HCT116 (cell line): ENCODE measurements around the gene SDC3. TPM values are rescaled to one million over a fixed set of nuclear protein-coding genes. Genes with fewer than 3 reads are reported as not detected.

Source experiments
- ATAC-seq: fragments of 200-7000 bp; cut with Tn5 transposase; 2 replicates; pipeline ENCODE4 v1.9.1; 2020; ENCODE audit warnings: mild to moderate bottlenecking, moderate library complexity
- BruUV-seq: library from RNA; stranded (reverse); fragments of 400-500 nt; replicated peaks from 2 replicates; lab custom pipeline; 2021; lab: Mats Ljungman, UMichigan
- CTCF ChIA-PET: fragments of 300-600 bp; sonication (Branson Sonifier 250); formaldehyde crosslinking; loops from one replicate; lab custom pipeline; 2021; ENCODE audit warnings: antibody characterized with exemption; lab: Charles Lee
- POLR2A ChIA-PET: fragments of 300-600, 350-600 bp; sonication (Branson Sonifier 250); formaldehyde crosslinking; loops from one replicate; lab custom pipeline; 2021; ENCODE audit warnings: antibody characterized with exemption; lab: Charles Lee
- RAD21 ChIA-PET, 2 experiments: fragments of 300-600 bp; sonication (Branson Sonifier 250); formaldehyde crosslinking; loops; one replicate each; lab custom pipeline; 2023; ENCODE audit warnings: low total read pairs in 2 of 2; ENCODE audit not compliant: uncharacterized antibody in 2 of 2, unreplicated experiment in 2 of 2, low non-redundant PET in 1 of 2; lab: Charles Lee
- DNase-seq: peaks from one replicate; pipeline ENCODE4 v3.0.0-alpha.2; 2010; ENCODE audit warnings: low read depth, low spot score
- H2AFZ ChIP-seq: fragments of 200-600 bp; shearing (Covaris generic), sonication (generic); 2 replicates; pipeline ENCODE4 v1.6.1; 2017; ENCODE audit warnings: low read depth, mixed run types, mixed read lengths, antibody characterized with exemption, low read length; ENCODE audit not compliant: poor library complexity, severe bottlenecking
- H3K27ac ChIP-seq: 2 replicates; pipeline ENCODE4 v1.5.1; 2012; ENCODE audit warnings: low read depth, low read length
- H3K27me3 ChIP-seq: fragments of 200-600 bp; sonication (generic); 2 replicates; pipeline ENCODE4 v1.6.1; 2016; ENCODE audit warnings: mixed run types, low read length, mixed read lengths; ENCODE audit not compliant: insufficient read depth
- H3K36me3 ChIP-seq, 2 experiments: fragments of 200-500 bp in 1 of 2; fragments of 200-600 bp in 1 of 2; sonication (Bioruptor generic) in 1 of 2; sonication (generic) in 1 of 2; 2 replicates each; pipeline versions ENCODE4 v1.5.1 to v1.6.1; 2014 to 2016; ENCODE audit warnings: low read length in 2 of 2, inconsistent platforms in 1 of 2, mixed read lengths in 1 of 2, mixed run types in 1 of 2; ENCODE audit not compliant: insufficient read depth in 2 of 2, control insufficient read depth in 1 of 2
- H3K4me1 ChIP-seq, 2 experiments: fragments of 200-600 bp in 1 of 2; sonication (generic) in 1 of 2; 2 replicates each; pipeline versions ENCODE4 v1.5.1 to v1.6.1; 2012 to 2017; ENCODE audit warnings: low read length in 2 of 2, inconsistent platforms in 1 of 2, mild to moderate bottlenecking in 1 of 2, mixed read lengths in 1 of 2, mixed run types in 1 of 2, moderate library complexity in 1 of 2; ENCODE audit not compliant: insufficient read depth in 2 of 2, control insufficient read depth in 1 of 2
- H3K4me2 ChIP-seq: fragments of 200-600 bp; sonication (generic); 2 replicates; pipeline ENCODE4 v1.6.1; 2017; ENCODE audit warnings: mixed run types, low read length, mixed read lengths
- H3K4me3 ChIP-seq, 2 experiments: fragments of 200-600 bp in 1 of 2; sonication (generic) in 1 of 2; replicated peaks in 1 of 2; 2 replicates each; pipeline ENCODE4 v1.5.1; 2011 to 2016; ENCODE audit warnings: low read length in 2 of 2, control low read depth in 1 of 2, low read depth in 1 of 2, mild to moderate bottlenecking in 1 of 2, mixed read lengths in 1 of 2, mixed run types in 1 of 2
- H3K79me2 ChIP-seq: fragments of 200-600 bp; sonication (generic); 2 replicates; pipeline ENCODE4 v1.6.1; 2017; ENCODE audit warnings: mild to moderate bottlenecking, mixed run types, low read length, moderate library complexity, mixed read lengths; ENCODE audit not compliant: insufficient read depth
- H3K9ac ChIP-seq: fragments of 200-600 bp; sonication (generic); 2 replicates; pipeline ENCODE4 v1.6.1; 2016; ENCODE audit warnings: low read length, mixed read lengths
- H3K9me2 ChIP-seq: fragments of 200-600 bp; sonication (generic), shearing (Covaris generic); 2 replicates; pipeline ENCODE4 v1.6.1; 2017; ENCODE audit warnings: mixed run types, mild to moderate bottlenecking, moderate library complexity; ENCODE audit not compliant: insufficient read depth
- H3K9me3 ChIP-seq, 2 experiments: fragments of 200-500 bp in 1 of 2; fragments of 200-600 bp in 1 of 2; sonication (Bioruptor generic) in 1 of 2; sonication (generic) in 1 of 2; 2 replicates each; pipeline ENCODE4 v1.6.1; 2014 to 2017; ENCODE audit warnings: low read length in 2 of 2, mixed read lengths in 2 of 2, inconsistent platforms in 1 of 2, low read depth in 1 of 2, mild to moderate bottlenecking in 1 of 2, mixed run types in 1 of 2, moderate library complexity in 1 of 2; ENCODE audit not compliant: control insufficient read depth in 1 of 2, insufficient read depth in 1 of 2
- H4K20me1 ChIP-seq: fragments of 200-600 bp; sonication (generic), shearing (Covaris generic); 2 replicates; pipeline ENCODE4 v1.6.1; 2017; ENCODE audit warnings: mixed run types, mild to moderate bottlenecking, moderate library complexity; ENCODE audit not compliant: insufficient read depth
- EZH2phosphoT487 ChIP-seq: fragments of 200-600 bp; IDR thresholded peaks from 2 replicates; pipeline ENCODE4 v1.6.1; 2018; ENCODE audit warnings: antibody characterized with exemption, borderline replicate concordance
- POLR2A ChIP-seq: IDR thresholded peaks from 2 replicates; pipeline ENCODE4 v1.7.0; 2011; ENCODE audit warnings: borderline replicate concordance; ENCODE audit not compliant: insufficient read depth, insufficient read length; ENCODE audit errors: extremely low read depth
- POLR2AphosphoS5 ChIP-seq: IDR thresholded peaks from 2 replicates; pipeline ENCODE4 v1.6.1; 2011; ENCODE audit warnings: mild to moderate bottlenecking, low read depth, low read length, moderate library complexity
- SIN3A ChIP-seq: IDR thresholded peaks from 2 replicates; pipeline ENCODE4 v1.6.1; 2012; ENCODE audit warnings: low read depth
- SP1 ChIP-seq: IDR thresholded peaks from 2 replicates; pipeline ENCODE4 v1.6.1; 2012; ENCODE audit warnings: low read depth
- intact Hi-C: fragments of 100-400 bp; cut with micrococcal nuclease; formaldehyde crosslinking; loops from 2 replicates; pipeline ENCODE4 v1.10.0; 2022
- total RNA-seq: library from RNA; stranded (reverse); gene quantifications from one replicate; pipeline ENCODE4 v1.2.1, GENCODE V29; 2021; ENCODE audit not compliant: unreplicated experiment
- TF ChIP-seq, protein P1 (sequence below): IDR thresholded peaks from 2 replicates; pipeline ENCODE4 v1.6.1; 2011; ENCODE audit warnings: mild to moderate bottlenecking, low read length, moderate library complexity; ENCODE audit not compliant: insufficient replicate concordance; ENCODE audit errors: extremely low read depth

Gene SDC3
- total RNA-seq, 1 experiment from 2014 or later = 40.1 TPM

DNA sequence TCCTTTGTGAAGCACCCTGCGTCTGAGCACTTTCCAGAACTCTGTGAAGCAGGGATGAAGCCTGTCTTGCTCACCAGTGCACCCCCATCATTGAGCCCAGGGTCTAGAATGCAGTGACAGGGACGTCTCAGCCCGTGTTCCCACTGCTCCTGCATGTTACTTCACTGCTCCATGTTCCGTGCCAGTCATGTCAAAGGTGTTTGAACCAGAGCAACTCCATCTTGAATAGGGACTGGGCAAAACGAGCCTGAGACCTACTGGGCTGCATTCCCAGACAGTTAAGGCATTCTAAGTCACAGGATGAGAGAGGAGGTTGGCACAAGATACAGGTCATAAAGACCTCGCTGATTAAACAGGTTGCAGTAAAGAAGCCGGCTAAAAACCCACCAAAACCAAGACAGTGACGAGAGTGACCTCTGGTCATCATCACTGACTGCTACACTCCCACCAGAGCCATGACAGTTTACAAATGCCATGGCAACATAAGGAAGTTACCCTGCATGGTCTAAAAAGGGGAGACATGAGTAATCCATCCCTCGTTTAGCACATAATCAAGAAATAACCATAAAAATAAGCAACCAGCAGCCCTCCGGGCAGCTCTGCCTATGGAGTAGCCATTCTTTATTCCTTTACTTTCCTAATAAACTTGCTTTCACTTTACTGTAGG, 63.2 kb downstream of the SDC3 start:
- Histone ChIP-seq H3K4me1 (no peaks in the 10 kb centered on the region), H3K27me3 (peaks cover 29% of the 10 kb centered on the region; the same call in 1 of the 2 replicates), H2AFZ (no peak overlapping the region), H3K9ac (no peak overlapping the region), H3K9me3 (no peaks in the 10 kb centered on the region), H3K36me3 (no peaks in the 10 kb centered on the region), H3K4me3 (no peak overlapping the region), H3K79me2 (no peaks in the 10 kb centered on the region), H3K4me2 (no peak overlapping the region), H4K20me1 (no peaks in the 10 kb centered on the region), H3K27ac (no peak overlapping the region), H3K9me2 (no peaks in the 10 kb centered on the region)
- RAD21 ChIA-PET = no interaction called here
- CTCF ChIA-PET = interaction anchor here (0.7 kb wide), 1 partner anchor 65 kb away, joined by 3 read pairs; no protein-coding TSS in a partner anchor
- intact Hi-C loops = no loop called here
- ATAC-seq (no peak), DNase-seq (no peak)
- TF ChIP-seq SIN3A (no peak), SP1 (no peak), POLR2A (no peak)
- POLR2A ChIA-PET = no interaction called here
- BruUV-seq = no TSS peak

DNA sequence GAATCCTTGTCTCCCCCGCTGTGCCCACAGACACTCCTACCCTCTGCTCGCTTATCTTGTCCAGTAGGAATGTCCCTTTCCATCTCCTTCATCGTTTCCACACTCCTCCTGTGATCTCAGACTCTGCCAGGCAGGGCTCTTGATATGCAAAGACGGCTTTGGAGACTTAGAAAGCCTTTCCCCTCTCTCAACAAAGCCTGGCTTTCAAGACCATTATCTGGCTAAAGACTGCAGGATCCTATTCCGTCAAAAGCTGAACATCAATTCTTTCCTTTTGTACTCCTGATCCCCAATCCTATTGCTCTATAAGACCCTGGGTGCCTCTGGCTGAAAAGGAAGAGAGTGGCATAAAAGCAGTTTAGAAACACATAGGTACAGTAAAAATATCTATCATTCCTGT, 63.9 kb downstream of the SDC3 start:
- intact Hi-C loops = no loop called here
- no peak for DNase-seq
- H3K9me3 ChIP-seq = no peaks in the 10 kb centered on the region
- no peaks in the 10 kb centered on the region for H3K4me1 ChIP-seq
- no peak overlapping the region for H3K9ac ChIP-seq
- no TSS peak for BruUV-seq
- H3K4me2 ChIP-seq = no peak overlapping the region
- H4K20me1 ChIP-seq = no peaks in the 10 kb centered on the region
- POLR2A ChIA-PET = no interaction called here
- H3K36me3 ChIP-seq = no peaks in the 10 kb centered on the region
- TF ChIP-seq EZH2phosphoT487 (no peak), SP1 (no peak), POLR2AphosphoS5 (no peak)
- TF ChIP-seq, protein P1, sequence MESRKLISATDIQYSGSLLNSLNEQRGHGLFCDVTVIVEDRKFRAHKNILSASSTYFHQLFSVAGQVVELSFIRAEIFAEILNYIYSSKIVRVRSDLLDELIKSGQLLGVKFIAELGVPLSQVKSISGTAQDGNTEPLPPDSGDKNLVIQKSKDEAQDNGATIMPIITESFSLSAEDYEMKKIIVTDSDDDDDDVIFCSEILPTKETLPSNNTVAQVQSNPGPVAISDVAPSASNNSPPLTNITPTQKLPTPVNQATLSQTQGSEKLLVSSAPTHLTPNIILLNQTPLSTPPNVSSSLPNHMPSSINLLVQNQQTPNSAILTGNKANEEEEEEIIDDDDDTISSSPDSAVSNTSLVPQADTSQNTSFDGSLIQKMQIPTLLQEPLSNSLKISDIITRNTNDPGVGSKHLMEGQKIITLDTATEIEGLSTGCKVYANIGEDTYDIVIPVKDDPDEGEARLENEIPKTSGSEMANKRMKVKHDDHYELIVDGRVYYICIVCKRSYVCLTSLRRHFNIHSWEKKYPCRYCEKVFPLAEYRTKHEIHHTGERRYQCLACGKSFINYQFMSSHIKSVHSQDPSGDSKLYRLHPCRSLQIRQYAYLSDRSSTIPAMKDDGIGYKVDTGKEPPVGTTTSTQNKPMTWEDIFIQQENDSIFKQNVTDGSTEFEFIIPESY = no peak
- no peaks in the 10 kb centered on the region for H3K79me2 ChIP-seq
- H3K27ac ChIP-seq = no peak overlapping the region
- RAD21 ChIA-PET = no interaction called here
- ATAC-seq = no peak
- H2AFZ ChIP-seq = no peak overlapping the region
- H3K4me3 ChIP-seq = no peak overlapping the region
- H3K9me2 ChIP-seq = no peaks in the 10 kb centered on the region
- CTCF ChIA-PET = no interaction called here
- H3K27me3 ChIP-seq = peaks cover 29% of the 10 kb centered on the region; the same call in 1 of the 2 replicates
